Breast epithelium (tissue), 3 donors: ENCODE data around the gene CPOX.

Experiments
- POLR2AphosphoS5 ChIP-seq, 3 donors: sonication (generic); formaldehyde crosslinking; IDR thresholded peaks; one replicate each; pipeline ENCODE4 v1.6.1; 2017; ENCODE audit warnings: antibody characterized with exemption in 3 of 3
- TF ChIP-seq, protein P1 (sequence below), 3 donors: fragments of 450-650 bp; IDR thresholded peaks; one replicate each; pipeline ENCODE4 v1.5.1; 2016 to 2017; ENCODE audit warnings: antibody characterized with exemption in 3 of 3, mild to moderate bottlenecking in 3 of 3, moderate library complexity in 3 of 3

DNA sequence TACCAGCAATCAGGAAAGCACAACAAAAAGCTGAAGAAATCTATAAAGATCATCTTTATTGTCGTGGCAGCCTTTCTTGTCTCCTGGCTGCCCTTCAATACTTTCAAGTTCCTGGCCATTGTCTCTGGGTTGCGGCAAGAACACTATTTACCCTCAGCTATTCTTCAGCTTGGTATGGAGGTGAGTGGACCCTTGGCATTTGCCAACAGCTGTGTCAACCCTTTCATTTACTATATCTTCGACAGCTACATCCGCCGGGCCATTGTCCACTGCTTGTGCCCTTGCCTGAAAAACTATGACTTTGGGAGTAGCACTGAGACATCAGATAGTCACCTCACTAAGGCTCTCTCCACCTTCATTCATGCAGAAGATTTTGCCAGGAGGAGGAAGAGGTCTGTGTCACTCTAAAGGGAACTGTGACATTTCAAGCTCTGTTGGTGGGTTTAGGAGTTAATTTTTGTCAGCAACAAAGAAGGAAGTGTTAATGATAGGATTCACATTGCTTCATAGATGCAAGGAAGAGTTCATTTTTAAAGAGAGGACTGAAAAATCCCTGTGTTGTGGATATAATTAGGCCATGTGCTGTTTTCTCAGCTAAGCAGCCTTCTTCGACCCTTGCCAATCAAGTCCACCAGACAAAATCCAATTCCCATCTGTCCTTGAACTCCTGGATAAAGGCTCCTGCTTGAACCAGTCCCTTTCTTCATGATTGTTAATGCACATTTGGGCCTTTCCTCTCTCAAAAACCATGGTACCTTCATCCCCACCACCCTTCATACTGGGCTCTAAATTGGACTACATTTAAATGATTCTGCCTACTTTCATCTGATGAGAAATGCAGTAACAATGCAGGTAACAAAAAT lies 60.5 kb downstream of the CPOX start:
- TF ChIP-seq, protein P1, sequence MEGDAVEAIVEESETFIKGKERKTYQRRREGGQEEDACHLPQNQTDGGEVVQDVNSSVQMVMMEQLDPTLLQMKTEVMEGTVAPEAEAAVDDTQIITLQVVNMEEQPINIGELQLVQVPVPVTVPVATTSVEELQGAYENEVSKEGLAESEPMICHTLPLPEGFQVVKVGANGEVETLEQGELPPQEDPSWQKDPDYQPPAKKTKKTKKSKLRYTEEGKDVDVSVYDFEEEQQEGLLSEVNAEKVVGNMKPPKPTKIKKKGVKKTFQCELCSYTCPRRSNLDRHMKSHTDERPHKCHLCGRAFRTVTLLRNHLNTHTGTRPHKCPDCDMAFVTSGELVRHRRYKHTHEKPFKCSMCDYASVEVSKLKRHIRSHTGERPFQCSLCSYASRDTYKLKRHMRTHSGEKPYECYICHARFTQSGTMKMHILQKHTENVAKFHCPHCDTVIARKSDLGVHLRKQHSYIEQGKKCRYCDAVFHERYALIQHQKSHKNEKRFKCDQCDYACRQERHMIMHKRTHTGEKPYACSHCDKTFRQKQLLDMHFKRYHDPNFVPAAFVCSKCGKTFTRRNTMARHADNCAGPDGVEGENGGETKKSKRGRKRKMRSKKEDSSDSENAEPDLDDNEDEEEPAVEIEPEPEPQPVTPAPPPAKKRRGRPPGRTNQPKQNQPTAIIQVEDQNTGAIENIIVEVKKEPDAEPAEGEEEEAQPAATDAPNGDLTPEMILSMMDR (IDR thresholded peaks at IDR 0.05), result no peak
- TF ChIP-seq POLR2AphosphoS5 (IDR thresholded peaks at IDR 0.05), result no peak
